Measurements from ENCODE around the gene WWC2. TPM values are rescaled to one million over a fixed set of nuclear protein-coding genes. Genes with fewer than 3 reads are reported as not detected.

Gene WWC2
- total and polyA plus RNA-seq, 9 donors, result 9.4 to 43.0 (median 32.5) TPM

DNA sequence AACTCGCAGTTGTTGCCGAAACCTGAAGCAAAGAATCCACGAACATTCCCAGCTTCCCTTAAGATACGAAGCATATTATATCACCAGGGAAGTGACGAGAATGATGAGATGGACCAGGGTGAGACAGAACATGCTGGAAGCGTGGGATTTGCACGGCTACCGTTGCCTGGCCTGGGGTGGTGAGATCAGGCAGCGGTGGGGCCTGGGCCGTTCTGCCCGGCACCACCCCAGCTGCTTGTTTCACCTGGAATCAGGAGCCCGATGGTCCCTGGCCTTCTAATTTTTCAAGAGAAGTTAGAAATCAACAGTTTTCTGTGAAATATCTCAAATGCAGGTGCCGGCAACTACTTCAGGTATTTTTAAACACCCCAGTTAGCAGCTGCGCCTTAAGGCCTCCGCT lies 215.3 kb downstream of the WWC2 start:
- Histone ChIP-seq H3K9me3 (no peaks in the 10 kb centered on the region), H3K27me3 (no peaks in the 10 kb centered on the region), H3K4me3 (no peak overlapping the region), H3K27ac (no peak overlapping the region), H3K4me1 (ENCODE audit: insufficient read depth) (peaks cover 1% of the 10 kb centered on the region), H3K36me3 (no peaks in the 10 kb centered on the region)
- WGBS, 3 donors, result 95 to 96% (median 96%) methylated on average over 15 of the region's 15 CpGs
- TF ChIP-seq EP300 (IDR thresholded peaks at IDR 0.05) (no peak), POLR2A (IDR thresholded peaks at IDR 0.05) (no peak)
- TF ChIP-seq, protein P1, sequence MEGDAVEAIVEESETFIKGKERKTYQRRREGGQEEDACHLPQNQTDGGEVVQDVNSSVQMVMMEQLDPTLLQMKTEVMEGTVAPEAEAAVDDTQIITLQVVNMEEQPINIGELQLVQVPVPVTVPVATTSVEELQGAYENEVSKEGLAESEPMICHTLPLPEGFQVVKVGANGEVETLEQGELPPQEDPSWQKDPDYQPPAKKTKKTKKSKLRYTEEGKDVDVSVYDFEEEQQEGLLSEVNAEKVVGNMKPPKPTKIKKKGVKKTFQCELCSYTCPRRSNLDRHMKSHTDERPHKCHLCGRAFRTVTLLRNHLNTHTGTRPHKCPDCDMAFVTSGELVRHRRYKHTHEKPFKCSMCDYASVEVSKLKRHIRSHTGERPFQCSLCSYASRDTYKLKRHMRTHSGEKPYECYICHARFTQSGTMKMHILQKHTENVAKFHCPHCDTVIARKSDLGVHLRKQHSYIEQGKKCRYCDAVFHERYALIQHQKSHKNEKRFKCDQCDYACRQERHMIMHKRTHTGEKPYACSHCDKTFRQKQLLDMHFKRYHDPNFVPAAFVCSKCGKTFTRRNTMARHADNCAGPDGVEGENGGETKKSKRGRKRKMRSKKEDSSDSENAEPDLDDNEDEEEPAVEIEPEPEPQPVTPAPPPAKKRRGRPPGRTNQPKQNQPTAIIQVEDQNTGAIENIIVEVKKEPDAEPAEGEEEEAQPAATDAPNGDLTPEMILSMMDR (IDR thresholded peaks at IDR 0.05), result no peak
- DNase-seq, result no peak
- intact Hi-C loops (cut with DNase I), result no loop called here

GRCh38 chr4:183314806-183315205 lies 215.7 kb downstream of the WWC2 start:
- Histone ChIP-seq H3K9me3 (no peaks in the 10 kb centered on the region), H3K4me3 (no peak overlapping the region), H3K27ac (no peak overlapping the region), H3K36me3 (no peaks in the 10 kb centered on the region), H3K27me3 (no peaks in the 10 kb centered on the region), H3K4me1 (ENCODE audit: insufficient read depth) (peaks cover 1% of the 10 kb centered on the region)
- 95 to 98% (median 97%) methylated on average over 9 of the region's 9 CpGs for WGBS, 3 donors
- intact Hi-C loops (cut with DNase I), result no loop called here
- TF ChIP-seq, protein P1 (IDR thresholded peaks at IDR 0.05), result no peak
- TF ChIP-seq POLR2A (IDR thresholded peaks at IDR 0.05) (no peak), EP300 (IDR thresholded peaks at IDR 0.05) (no peak)
- no peak for DNase-seq

DNA sequence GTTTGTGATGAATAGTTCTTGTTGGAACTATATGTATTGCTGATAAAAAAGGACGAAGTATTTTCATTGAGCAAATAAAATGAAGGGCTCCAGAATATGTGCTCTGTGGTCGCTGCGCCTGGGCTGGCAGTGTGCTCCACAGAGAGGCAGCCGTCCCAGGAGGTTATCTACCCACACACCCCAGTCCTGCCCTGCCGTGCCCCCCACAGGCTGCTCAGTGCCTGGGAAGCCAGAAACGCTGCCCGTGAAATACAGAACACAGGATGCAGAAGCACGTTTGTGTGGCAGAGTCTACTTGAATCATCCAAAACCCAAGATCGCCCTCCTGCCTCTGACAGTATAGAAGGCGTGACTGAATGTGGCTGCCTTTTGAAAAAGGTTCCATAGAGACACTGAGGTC lies 219.6 kb downstream of the WWC2 start:
- 66 to 80% (median 67%) methylated on average over 10 of the region's 10 CpGs for WGBS, 3 donors

DNA sequence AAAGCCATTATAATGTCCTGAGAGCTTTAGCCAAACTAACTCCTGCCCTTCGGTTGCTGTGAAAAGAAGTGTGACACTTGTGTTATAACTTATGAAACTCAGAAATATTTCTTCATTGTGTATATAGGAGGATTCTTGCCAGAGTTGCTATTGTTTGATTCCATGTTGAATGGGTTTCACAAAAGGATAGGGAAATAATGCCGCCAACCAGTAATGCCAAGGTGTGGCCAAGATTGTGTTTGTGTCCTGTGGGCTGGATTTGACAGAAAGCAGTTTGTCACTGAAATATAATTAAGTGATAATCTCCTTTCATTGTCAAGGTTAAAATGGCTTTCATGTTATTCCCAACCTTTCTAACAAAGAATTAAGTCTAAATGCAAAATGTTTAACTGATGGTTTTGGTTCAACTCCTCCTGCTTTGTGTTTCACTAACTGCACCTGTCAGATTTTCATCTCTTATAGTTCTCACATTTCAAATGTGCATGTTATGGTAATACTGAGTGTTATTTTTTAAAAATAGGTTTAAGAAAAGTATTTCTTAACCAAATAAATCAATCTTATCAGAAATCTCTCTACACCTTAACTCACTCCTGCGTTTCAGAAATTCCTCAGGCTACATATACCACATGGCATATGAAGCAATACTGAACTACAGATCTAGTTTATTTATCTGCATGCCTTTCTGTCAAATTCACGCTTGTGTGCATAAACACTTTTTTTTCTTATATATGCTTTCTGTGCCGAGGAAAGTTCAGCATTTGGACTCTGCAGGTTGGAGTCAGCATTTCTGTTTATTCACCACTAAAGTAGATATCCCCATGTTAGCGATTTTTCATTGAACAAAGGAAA lies 221.4 kb downstream of the WWC2 start, which contains the start of gene CLDN22:
Gene CLDN22 (minus strand): TSS at position 66 of the 849 bp plus-strand sequence. CDS start 58 bp downstream, at position 8.
- H3K4me1 ChIP-seq (ENCODE audit: insufficient read depth), result peaks cover 1% of the 10 kb centered on the region
- H3K4me3 ChIP-seq, result no peak within 1 kb of the TSS
- 79 to 84% (median 82%) methylated on average over 6 of the region's 6 CpGs for WGBS, 3 donors
- H3K27ac ChIP-seq, result no peak within 1 kb of the TSS
- DNase-seq, result no peak
- H3K27me3 ChIP-seq, result no peaks in the 10 kb centered on the region
- TF ChIP-seq, protein P1 (IDR thresholded peaks at IDR 0.05), result no peak
- no peak for TF ChIP-seq EP300 (IDR thresholded peaks at IDR 0.05)
- TF ChIP-seq POLR2A (IDR thresholded peaks at IDR 0.05), result no peak
- no peaks in the 10 kb centered on the region for H3K9me3 ChIP-seq
- no peaks in the 10 kb centered on the region for H3K36me3 ChIP-seq
- intact Hi-C loops (cut with DNase I), result no loop called here

More for the DNA sequence above, 219.6 kb downstream of the WWC2 start:
- Histone ChIP-seq H3K27me3 (no peaks in the 10 kb centered on the region), H3K4me1 (ENCODE audit: insufficient read depth) (peaks cover 1% of the 10 kb centered on the region), H3K27ac (no peak overlapping the region), H3K9me3 (no peaks in the 10 kb centered on the region), H3K4me3 (no peak overlapping the region), H3K36me3 (no peaks in the 10 kb centered on the region)
- TF ChIP-seq, protein P1 (IDR thresholded peaks at IDR 0.05), result no peak
- TF ChIP-seq EP300 (IDR thresholded peaks at IDR 0.05), result no peak
- no peak for TF ChIP-seq POLR2A (IDR thresholded peaks at IDR 0.05)
- DNase-seq, result no peak
- intact Hi-C loops (cut with DNase I), result no loop called here
